GM23338 (cell line): ENCODE measurements around the gene ATG9A. TPM values are rescaled to one million over a fixed set of nuclear protein-coding genes. Genes with fewer than 3 reads are reported as not detected.

Experiments
- ATAC-seq: fragments of 200-7000 bp; cut with Tn5 transposase; 3 replicates; pipeline ENCODE4 v1.9.1; 2020
- DNase-seq: peaks from one replicate; pipeline ENCODE4 v3.0.0-alpha.2; 2015; ENCODE audit warnings: low spot score
- H2AFZ ChIP-seq: fragments of 200-600 bp; sonication (generic); 2 replicates; pipeline ENCODE4 v1.8.0; 2016; ENCODE audit warnings: antibody characterized with exemption, mild to moderate bottlenecking, moderate library complexity
- H3F3A ChIP-seq: fragments of 200-600 bp; sonication (generic); replicated peaks from 2 replicates; pipeline ENCODE4 v1.8.0; 2017; ENCODE audit warnings: antibody characterized with exemption, mixed run types, low read depth
- H3K27ac ChIP-seq: fragments of 200-600 bp; sonication (generic); 2 replicates; pipeline ENCODE4 v1.6.1; 2016; ENCODE audit warnings: low read depth
- H3K27me3 ChIP-seq: fragments of 200-600 bp; sonication (generic); 2 replicates; pipeline ENCODE4 v1.8.0; 2016; ENCODE audit warnings: mild to moderate bottlenecking, mixed run types, moderate library complexity; ENCODE audit not compliant: insufficient read depth
- H3K36me3 ChIP-seq: fragments of 200-600 bp; sonication (generic); 2 replicates; pipeline ENCODE4 v1.8.0; 2016; ENCODE audit warnings: mild to moderate bottlenecking; ENCODE audit not compliant: insufficient read depth
- H3K4me1 ChIP-seq: fragments of 200-600 bp; sonication (generic); 2 replicates; pipeline ENCODE4 v1.8.0; 2016; ENCODE audit warnings: mild to moderate bottlenecking, moderate library complexity; ENCODE audit not compliant: insufficient read depth
- H3K4me2 ChIP-seq: fragments of 200-600 bp; sonication (generic); 2 replicates; pipeline ENCODE4 v1.7.1; 2017; ENCODE audit warnings: mixed run types
- H3K4me3 ChIP-seq: fragments of 200-600 bp; sonication (generic); 2 replicates; pipeline ENCODE4 v1.6.1; 2016; ENCODE audit warnings: mixed run types
- H3K79me2 ChIP-seq: fragments of 200-600 bp; sonication (generic); replicated peaks from 2 replicates; pipeline ENCODE4 v1.8.0; 2017; ENCODE audit warnings: mild to moderate bottlenecking; ENCODE audit not compliant: insufficient read depth
- H3K9me2 ChIP-seq: fragments of 200-600 bp; sonication (generic); 2 replicates; pipeline ENCODE4 v1.8.0; 2017; ENCODE audit not compliant: insufficient read depth
- H4K20me1 ChIP-seq: fragments of 200-600 bp; sonication (generic); replicated peaks from 2 replicates; pipeline ENCODE4 v1.8.0; 2017; ENCODE audit warnings: mild to moderate bottlenecking; ENCODE audit not compliant: insufficient read depth
- H3K27ac Mint-ChIP-seq: 2 replicates; pipeline ENCODE4 v1.8.0; 2020; ENCODE audit warnings: inconsistent platforms, mild to moderate bottlenecking, moderate library complexity, mixed read lengths
- H3K27me3 Mint-ChIP-seq: 3 replicates; pipeline ENCODE4 v1.8.0; 2022; ENCODE audit warnings: low read depth, mild to moderate bottlenecking, moderate library complexity, mixed read lengths, inconsistent platforms; ENCODE audit not compliant: insufficient read depth, poor library complexity
- H3K36me3 Mint-ChIP-seq: 3 replicates; pipeline ENCODE4 v1.8.0; 2021; ENCODE audit warnings: low read depth, mild to moderate bottlenecking, inconsistent platforms, moderate library complexity, mixed read lengths
- H3K4me1 Mint-ChIP-seq: 3 replicates; pipeline ENCODE4 v1.8.0; 2020; ENCODE audit warnings: mild to moderate bottlenecking, inconsistent platforms, mixed read lengths
- H3K4me3 Mint-ChIP-seq: 3 replicates; pipeline ENCODE4 v1.8.0; 2021; ENCODE audit warnings: moderate library complexity, mild to moderate bottlenecking, inconsistent platforms, mixed read lengths
- H3K9me3 Mint-ChIP-seq: 3 replicates; pipeline ENCODE4 v1.8.0; 2020; ENCODE audit warnings: moderate library complexity, mild to moderate bottlenecking, inconsistent platforms, mixed read lengths
- CREB1 ChIP-seq: fragments of 250-450 bp; sonication (Bioruptor Pico); IDR thresholded peaks from 2 replicates; pipeline ENCODE4 v1.5.0; 2020; ENCODE audit warnings: low read depth, mild to moderate bottlenecking, moderate library complexity
- CTCF ChIP-seq, 2 experiments: fragments of 200-600 bp in 1 of 2; sonication (generic) in 1 of 2; conservative IDR thresholded peaks; 2 replicates each; pipeline versions ENCODE4 v1.5.1 to v1.6.1; 2016 to 2017; ENCODE audit warnings: antibody characterized with exemption in 2 of 2, low read depth in 2 of 2, mild to moderate bottlenecking in 2 of 2, moderate library complexity in 1 of 2
- ETS1 ChIP-seq: IDR thresholded peaks from 2 replicates; pipeline ENCODE4 v1.6.1; 2016; ENCODE audit warnings: antibody characterized with exemption
- EZH2 ChIP-seq: fragments of 200-600 bp; sonication (generic); IDR thresholded peaks from one replicate; pipeline ENCODE4 v1.8.0; 2017; ENCODE audit warnings: antibody characterized with exemption, mild to moderate bottlenecking, low read depth; ENCODE audit not compliant: unreplicated experiment
- EZH2phosphoT487 ChIP-seq: fragments of 200-600 bp; sonication (generic); IDR thresholded peaks from one replicate; pipeline ENCODE4 v1.8.1; 2018; ENCODE audit warnings: antibody characterized with exemption; ENCODE audit not compliant: unreplicated experiment
- JUNB ChIP-seq: IDR thresholded peaks from one replicate; pipeline ENCODE4 v1.6.1; 2016; ENCODE audit warnings: antibody characterized with exemption; ENCODE audit not compliant: unreplicated experiment
- NANOG ChIP-seq: IDR thresholded peaks from 2 replicates; pipeline ENCODE4 v1.6.1; 2016; ENCODE audit warnings: antibody characterized with exemption, borderline replicate concordance
- POLR2AphosphoS5 ChIP-seq: IDR thresholded peaks from 2 replicates; pipeline ENCODE4 v1.6.1; 2016; ENCODE audit warnings: antibody characterized with exemption, low read depth
- REST ChIP-seq: IDR thresholded peaks from one replicate; pipeline ENCODE4 v1.6.1; 2018; ENCODE audit warnings: antibody characterized with exemption; ENCODE audit not compliant: unreplicated experiment
- STAT1 ChIP-seq: IDR thresholded peaks from one replicate; pipeline ENCODE4 v1.6.1; 2016; ENCODE audit warnings: antibody characterized with exemption; ENCODE audit not compliant: unreplicated experiment
- ZNF114 ChIP-seq: fragments of 250-450 bp; sonication (Bioruptor Pico); IDR thresholded peaks from 2 replicates; pipeline ENCODE4 v1.5.0; 2020; ENCODE audit warnings: mild to moderate bottlenecking, moderate library complexity
- ZNF331 ChIP-seq: fragments of 250-450 bp; sonication (Bioruptor Pico); IDR thresholded peaks from 2 replicates; pipeline ENCODE4 v1.5.0; 2020; ENCODE audit warnings: low read depth, mild to moderate bottlenecking, moderate library complexity
- ZNF462 ChIP-seq: fragments of 250-450 bp; sonication (Bioruptor Pico); IDR thresholded peaks from 2 replicates; pipeline ENCODE4 v1.5.0; 2020; ENCODE audit warnings: mild to moderate bottlenecking, moderate library complexity
- polyA plus RNA-seq: library from polyadenylated mRNA; unstranded; fragments of >200 nt; fragmentation: Nextera tagmentation; extraction: Ambion mirVana; gene quantifications from 2 replicates; pipeline ENCODE4 v1.2.1, GENCODE V29; 2016
- total RNA-seq: library from RNA; depleted of rRNA; stranded (reverse); fragments of >200 nt; shearing (Covaris generic); gene quantifications from 2 replicates; pipeline ENCODE4 v1.2.3, GENCODE V29; 2014

The ATG9A gene
- total and polyA plus RNA-seq, 2 experiments from 2014 or later: 20.7 to 54.2 TPM

GRCh38 chr2:219204425-219205164, 24.8 kb downstream of the ATG9A start:
- Mint-ChIP-seq H3K36me3 (peaks cover 11% of the 10 kb centered on the region; the same call in 2 of the 3 replicates), H3K27ac (no peak overlapping the region), H3K4me1 (peaks cover 15% of the 10 kb centered on the region; the same call in 2 of the 3 replicates), H3K9me3 (peaks cover 9% of the 10 kb centered on the region; the same call in 2 of the 3 replicates), H3K27me3 (peaks cover 10% of the 10 kb centered on the region), H3K4me3 (no peak overlapping the region)
- Histone ChIP-seq H3K36me3 (no peaks in the 10 kb centered on the region; the same call in 1 of the 2 replicates), H3K27ac (no peak overlapping the region), H2AFZ (no peak overlapping the region), H3K9me2 (no peaks in the 10 kb centered on the region), H3K79me2 (no peaks in the 10 kb centered on the region), H3K27me3 (no peaks in the 10 kb centered on the region), H3K4me3 (no peak overlapping the region), H3K4me2 (no peak overlapping the region), H4K20me1 (no peaks in the 10 kb centered on the region; the same call in 1 of the 2 replicates), H3K4me1 (peaks cover 15% of the 10 kb centered on the region), H3F3A (peaks cover 15% of the 10 kb centered on the region; the same call in 1 of the 2 replicates)
- no peak for ATAC-seq
- TF ChIP-seq ZNF114 (CRISPR knock-in tag): no peak
- TF ChIP-seq ZNF462 (CRISPR knock-in tag): no peak
- no peak for TF ChIP-seq REST
- TF ChIP-seq NANOG: no peak
- no peak for TF ChIP-seq STAT1
- no peak for TF ChIP-seq POLR2AphosphoS5
- no peak for TF ChIP-seq CREB1 (CRISPR knock-in tag)
- TF ChIP-seq EZH2phosphoT487: no peak
- no peak for TF ChIP-seq ZNF331 (CRISPR knock-in tag)
- no peak for TF ChIP-seq JUNB
- TF ChIP-seq CTCF (conservative IDR thresholded peaks at IDR 0.05; ENCODE audit: low read depth in 2 of 2): no peak
- no peak for TF ChIP-seq ETS1
- no peak for TF ChIP-seq EZH2
- DNase-seq: no peak
